GM12878 (cell line): Measurements from ENCODE around the gene HIGD1C. TPM values are rescaled to one million over a fixed set of nuclear protein-coding genes. Genes with fewer than 3 reads are reported as not detected.

Source experiments
- ATAC-seq: fragments of 200-7000 bp; cut with Tn5 transposase; 3 replicates; pipeline ENCODE4 v1.9.1; 2020; ENCODE audit warnings: mild to moderate bottlenecking, moderate library complexity
- BruUV-seq: library from RNA; stranded (reverse); fragments of 400-500 nt; replicated peaks from 2 replicates; lab custom pipeline; 2021; lab: Mats Ljungman, UMichigan
- CTCF ChIA-PET: fragments of 300-600 bp; sonication (Branson Sonifier 250); formaldehyde crosslinking; extraction: SDS; loops from one replicate; lab custom pipeline; 2021; ENCODE audit warnings: inconsistent platforms; lab: Yijun Ruan, JAX
- POLR2A ChIA-PET: fragments of 350-600 bp; formaldehyde crosslinking; extraction: SDS; loops from one replicate; lab custom pipeline; 2021; ENCODE audit warnings: inconsistent platforms; lab: Charles Lee
- RAD21 ChIA-PET: fragments of 300-600 bp; sonication (Branson Sonifier 250); formaldehyde crosslinking; loops from one replicate; lab custom pipeline; 2023; ENCODE audit warnings: antibody characterized with exemption; ENCODE audit not compliant: unreplicated experiment; lab: Charles Lee
- SMC1A ChIA-PET: fragments of 300-600 bp; sonication (Branson Sonifier 250); formaldehyde crosslinking; loops from one replicate; lab custom pipeline; 2023; ENCODE audit not compliant: unreplicated experiment, uncharacterized antibody; lab: Charles Lee
- DNase-seq: peaks from one replicate; pipeline ENCODE4 v3.0.0-alpha.2; 2011; ENCODE audit warnings: low read depth, low spot score
- FAIRE-seq: peaks from 3 replicates; lab custom pipeline; 2011; peaks lifted over from hg19 to GRCh38; lab: Jason Lieb, UNC
- H2AFZ ChIP-seq: 2 replicates; pipeline ENCODE4 v1.6.0; 2011; ENCODE audit warnings: low read depth, low read length, control low read depth; ENCODE audit not compliant: control insufficient read depth
- H3K27ac ChIP-seq: 2 replicates; pipeline ENCODE4 v1.5.1; 2011; ENCODE audit warnings: control low read depth; ENCODE audit not compliant: control insufficient read depth, insufficient read depth
- H3K27me3 ChIP-seq, 2 experiments: replicated peaks in 1 of 2; 2 replicates each; pipeline versions ENCODE4 v1.6.0 to v1.6.1; 2011; ENCODE audit warnings: low read length in 1 of 2; ENCODE audit not compliant: control insufficient read depth in 2 of 2, insufficient read depth in 2 of 2
- H3K36me3 ChIP-seq, 2 experiments: 2 replicates each; pipeline ENCODE4 v1.5.1; 2011; ENCODE audit warnings: low read length in 1 of 2; ENCODE audit not compliant: control insufficient read depth in 2 of 2, insufficient read depth in 2 of 2
- H3K4me1 ChIP-seq: 2 replicates; pipeline ENCODE4 v1.6.1; 2011; ENCODE audit warnings: mild to moderate bottlenecking, low read length, moderate library complexity, mixed read lengths; ENCODE audit not compliant: control insufficient read depth, insufficient read depth
- H3K4me2 ChIP-seq: 2 replicates; pipeline ENCODE4 v1.6.0; 2011; ENCODE audit warnings: control low read depth; ENCODE audit not compliant: control insufficient read depth, insufficient read depth
- H3K4me3 ChIP-seq: fragments of 200-600 bp; sonication (generic); 2 replicates; pipeline ENCODE4 v1.5.1; 2016
- H3K79me2 ChIP-seq: 2 replicates; pipeline ENCODE4 v1.6.0; 2011; ENCODE audit warnings: low read length; ENCODE audit not compliant: control insufficient read depth, insufficient read depth
- H3K9ac ChIP-seq: 2 replicates; pipeline ENCODE4 v1.8.0; 2011; ENCODE audit warnings: low read length, control low read depth, mixed read lengths; ENCODE audit not compliant: control insufficient read depth, insufficient read depth
- H3K9me3 ChIP-seq: replicated peaks from 3 replicates; pipeline ENCODE4 v1.5.1; 2011; ENCODE audit warnings: mild to moderate bottlenecking, low read length; ENCODE audit not compliant: control insufficient read depth, insufficient read depth
- H4K20me1 ChIP-seq: 2 replicates; pipeline ENCODE4 v1.6.0; 2011; ENCODE audit not compliant: control insufficient read depth, insufficient read depth
- BRCA1 ChIP-seq: IDR thresholded peaks from 2 replicates; pipeline ENCODE4 v1.6.1; 2011; ENCODE audit warnings: low read depth, low read length, improper control_type of control experiment
- GATAD2B ChIP-seq: fragments of 450-650 bp; conservative IDR thresholded peaks from 2 replicates; pipeline ENCODE4 v1.6.1; 2017; ENCODE audit warnings: low read depth, mild to moderate bottlenecking, moderate library complexity
- NBN ChIP-seq: fragments of 450-650 bp; IDR thresholded peaks from 2 replicates; pipeline ENCODE4 v1.6.1; 2016
- RCOR1 ChIP-seq: conservative IDR thresholded peaks from 2 replicates; pipeline ENCODE4 v1.6.1; 2012; ENCODE audit warnings: low read depth, low read length, improper control_type of control experiment
- RFX5 ChIP-seq: IDR thresholded peaks from 2 replicates; pipeline ENCODE4 v1.6.1; 2011; ENCODE audit warnings: low read depth, low read length, improper control_type of control experiment
- SREBF1 ChIP-seq: IDR thresholded peaks from 2 replicates; pipeline ENCODE4 v1.6.1; 2012; ENCODE audit warnings: mild to moderate bottlenecking, low read length
- SRF ChIP-seq, 2 experiments: IDR thresholded peaks; 2 replicates each; pipeline ENCODE4 v1.6.1; 2011; ENCODE audit warnings: low read depth in 2 of 2, low read length in 2 of 2, mild to moderate bottlenecking in 1 of 2, moderate library complexity in 1 of 2
- STAT3 ChIP-seq: IDR thresholded peaks from 2 replicates; pipeline ENCODE4 v1.6.1; 2011; ENCODE audit warnings: low read depth, low read length, improper control_type of control experiment
- WGBS: methylation state at CpG from one replicate; pipeline ENCODE4 v1.1.6; 2016; ENCODE audit warnings: low lambda C conversion rate; ENCODE audit not compliant: insufficient replicate concordance, insufficient coverage; ENCODE audit errors: missing lambda C conversion rate; 5-methylcytosine and 5-hydroxymethylcytosine counted together
- in situ Hi-C: fragments of 300-500 bp; cut with MboI; formaldehyde crosslinking; loops from 9 replicates; pipeline ENCODE4 v1.14.3; 2018; ENCODE audit warnings: mixed read lengths
- intact Hi-C: fragments of 100-400 bp; cut with micrococcal nuclease; formaldehyde crosslinking; loops from one replicate; pipeline ENCODE4 v1.14.2; 2022; ENCODE audit not compliant: unreplicated experiment
- polyA plus RNA-seq, 11 experiments: library from polyadenylated mRNA; depleted of rRNA in 4 of 11; unstranded in 6 of 11; stranded (reverse) in 5 of 11; fragments of >200 nt; fragmentation: Nextera tagmentation in 4 of 11; fragmentation: Illumina TruSeq in 1 of 11; extraction: Ambion mirVana in 4 of 11; extraction: Trizol in 1 of 11; gene quantifications; 1 replicate in 1 of 11; 2 replicates in 10 of 11; pipeline versions ENCODE4 v1.2.1 to v1.2.3, GENCODE V29; 2011 to 2016; ENCODE audit warnings: inconsistent platforms in 2 of 11, missing spikeins in 2 of 11, low read depth in 1 of 11
- total RNA-seq, 4 experiments: library from RNA; depleted of rRNA in 3 of 4; stranded (reverse); fragments of >200 nt in 3 of 4; fragmentation: Illumina TruSeq in 1 of 4; extraction: Trizol in 1 of 4; gene quantifications; 2 replicates each; pipeline versions ENCODE4 v1.2.1 to v1.2.3, GENCODE V29; 2013 to 2021
- TF ChIP-seq, protein P1 (sequence below): IDR thresholded peaks from 2 replicates; pipeline ENCODE4 v1.6.1; 2012; ENCODE audit warnings: low read depth, low read length, improper control_type of control experiment
- TF ChIP-seq, protein P2 (sequence below): IDR thresholded peaks from 2 replicates; pipeline ENCODE4 v1.6.1; 2011; ENCODE audit warnings: low read depth, low read length, improper control_type of control experiment, borderline replicate concordance
- TF ChIP-seq, protein P3 (sequence below): fragments of 450-650 bp; conservative IDR thresholded peaks from 2 replicates; pipeline ENCODE4 v1.6.1; 2017; ENCODE audit warnings: mild to moderate bottlenecking, moderate library complexity
- TF ChIP-seq, protein P4 (sequence below): fragments of 450-650 bp; IDR thresholded peaks from 2 replicates; pipeline ENCODE4 v1.6.1; 2014; ENCODE audit warnings: mild to moderate bottlenecking
- TF ChIP-seq, protein P5 (sequence below): fragments of 150-350 bp; IDR thresholded peaks from 2 replicates; pipeline ENCODE4 v1.6.1; 2016; ENCODE audit warnings: low read depth, low read length

HIGD1C gene
- total and polyA plus RNA-seq, 10 of the 15 experiments (the other 5 are each of a cell fraction or from before 2014, with no cell fraction given), result not detected

DNA sequence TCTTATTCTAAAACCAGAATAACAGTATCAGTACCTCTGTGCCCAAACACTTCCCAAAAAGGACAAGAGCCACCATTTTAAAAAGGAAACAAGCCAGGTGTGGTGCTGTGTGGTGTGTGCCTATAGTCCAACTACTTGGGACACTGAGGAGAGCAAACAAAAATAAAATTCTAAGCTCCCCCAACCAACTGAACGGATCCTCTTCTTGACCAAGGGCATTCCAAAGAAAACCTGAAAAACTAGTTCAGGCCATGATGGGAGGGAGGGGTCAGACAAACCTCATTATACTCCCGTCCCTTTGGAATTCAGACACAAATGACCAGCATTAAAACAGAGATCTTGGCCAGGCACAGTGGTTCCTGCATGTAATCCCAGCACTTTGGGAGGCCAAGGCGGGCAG is 53.3 kb downstream of the HIGD1C start:
- in situ Hi-C loops (no loop called here), intact Hi-C loops (no loop called here)
- SMC1A ChIA-PET, result interaction anchor here (1.2 kb wide), 1 partner anchor 18 kb away, joined by 7 read pairs; no protein-coding TSS in a partner anchor
- BruUV-seq, result no TSS peak
- Histone ChIP-seq H3K4me1 (no peaks in the 10 kb centered on the region; the same call in 1 of the 2 replicates), H3K79me2 (no peaks in the 10 kb centered on the region; the same call in 1 of the 2 replicates), H3K9ac (no peak overlapping the region), H2AFZ (no peak overlapping the region), H3K9me3 (no peaks in the 10 kb centered on the region), H4K20me1 (no peaks in the 10 kb centered on the region), H3K4me3 (no peak overlapping the region), H3K27ac (no peak overlapping the region), H3K36me3 (peaks cover 2 to 8% of the 10 kb centered on the region in 2 experiments), H3K4me2 (no peak overlapping the region), H3K27me3 (no peaks in the 10 kb centered on the region)
- ATAC-seq, result no peak
- no peak for FAIRE-seq
- RAD21 ChIA-PET, result no interaction called here
- TF ChIP-seq SREBF1 (no peak), RFX5 (no peak), GATAD2B (no peak), RCOR1 (no peak), STAT3 (no peak), BRCA1 (no peak), SRF (IDR thresholded peaks at IDR 0.05; ENCODE audit: low read depth in 2 of 2, low read length in 2 of 2) (no peak), NBN (no peak)
- TF ChIP-seq, protein P1, sequence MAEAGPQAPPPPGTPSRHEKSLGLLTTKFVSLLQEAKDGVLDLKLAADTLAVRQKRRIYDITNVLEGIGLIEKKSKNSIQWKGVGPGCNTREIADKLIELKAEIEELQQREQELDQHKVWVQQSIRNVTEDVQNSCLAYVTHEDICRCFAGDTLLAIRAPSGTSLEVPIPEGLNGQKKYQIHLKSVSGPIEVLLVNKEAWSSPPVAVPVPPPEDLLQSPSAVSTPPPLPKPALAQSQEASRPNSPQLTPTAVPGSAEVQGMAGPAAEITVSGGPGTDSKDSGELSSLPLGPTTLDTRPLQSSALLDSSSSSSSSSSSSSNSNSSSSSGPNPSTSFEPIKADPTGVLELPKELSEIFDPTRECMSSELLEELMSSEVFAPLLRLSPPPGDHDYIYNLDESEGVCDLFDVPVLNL, result no peak
- TF ChIP-seq, protein P2, sequence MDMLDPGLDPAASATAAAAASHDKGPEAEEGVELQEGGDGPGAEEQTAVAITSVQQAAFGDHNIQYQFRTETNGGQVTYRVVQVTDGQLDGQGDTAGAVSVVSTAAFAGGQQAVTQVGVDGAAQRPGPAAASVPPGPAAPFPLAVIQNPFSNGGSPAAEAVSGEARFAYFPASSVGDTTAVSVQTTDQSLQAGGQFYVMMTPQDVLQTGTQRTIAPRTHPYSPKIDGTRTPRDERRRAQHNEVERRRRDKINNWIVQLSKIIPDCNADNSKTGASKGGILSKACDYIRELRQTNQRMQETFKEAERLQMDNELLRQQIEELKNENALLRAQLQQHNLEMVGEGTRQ, result no peak
- TF ChIP-seq, protein P3, sequence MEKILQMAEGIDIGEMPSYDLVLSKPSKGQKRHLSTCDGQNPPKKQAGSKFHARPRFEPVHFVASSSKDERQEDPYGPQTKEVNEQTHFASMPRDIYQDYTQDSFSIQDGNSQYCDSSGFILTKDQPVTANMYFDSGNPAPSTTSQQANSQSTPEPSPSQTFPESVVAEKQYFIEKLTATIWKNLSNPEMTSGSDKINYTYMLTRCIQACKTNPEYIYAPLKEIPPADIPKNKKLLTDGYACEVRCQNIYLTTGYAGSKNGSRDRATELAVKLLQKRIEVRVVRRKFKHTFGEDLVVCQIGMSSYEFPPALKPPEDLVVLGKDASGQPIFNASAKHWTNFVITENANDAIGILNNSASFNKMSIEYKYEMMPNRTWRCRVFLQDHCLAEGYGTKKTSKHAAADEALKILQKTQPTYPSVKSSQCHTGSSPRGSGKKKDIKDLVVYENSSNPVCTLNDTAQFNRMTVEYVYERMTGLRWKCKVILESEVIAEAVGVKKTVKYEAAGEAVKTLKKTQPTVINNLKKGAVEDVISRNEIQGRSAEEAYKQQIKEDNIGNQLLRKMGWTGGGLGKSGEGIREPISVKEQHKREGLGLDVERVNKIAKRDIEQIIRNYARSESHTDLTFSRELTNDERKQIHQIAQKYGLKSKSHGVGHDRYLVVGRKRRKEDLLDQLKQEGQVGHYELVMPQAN, result no peak
- TF ChIP-seq, protein P4, sequence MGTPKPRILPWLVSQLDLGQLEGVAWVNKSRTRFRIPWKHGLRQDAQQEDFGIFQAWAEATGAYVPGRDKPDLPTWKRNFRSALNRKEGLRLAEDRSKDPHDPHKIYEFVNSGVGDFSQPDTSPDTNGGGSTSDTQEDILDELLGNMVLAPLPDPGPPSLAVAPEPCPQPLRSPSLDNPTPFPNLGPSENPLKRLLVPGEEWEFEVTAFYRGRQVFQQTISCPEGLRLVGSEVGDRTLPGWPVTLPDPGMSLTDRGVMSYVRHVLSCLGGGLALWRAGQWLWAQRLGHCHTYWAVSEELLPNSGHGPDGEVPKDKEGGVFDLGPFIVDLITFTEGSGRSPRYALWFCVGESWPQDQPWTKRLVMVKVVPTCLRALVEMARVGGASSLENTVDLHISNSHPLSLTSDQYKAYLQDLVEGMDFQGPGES, result no peak
- TF ChIP-seq, protein P5, sequence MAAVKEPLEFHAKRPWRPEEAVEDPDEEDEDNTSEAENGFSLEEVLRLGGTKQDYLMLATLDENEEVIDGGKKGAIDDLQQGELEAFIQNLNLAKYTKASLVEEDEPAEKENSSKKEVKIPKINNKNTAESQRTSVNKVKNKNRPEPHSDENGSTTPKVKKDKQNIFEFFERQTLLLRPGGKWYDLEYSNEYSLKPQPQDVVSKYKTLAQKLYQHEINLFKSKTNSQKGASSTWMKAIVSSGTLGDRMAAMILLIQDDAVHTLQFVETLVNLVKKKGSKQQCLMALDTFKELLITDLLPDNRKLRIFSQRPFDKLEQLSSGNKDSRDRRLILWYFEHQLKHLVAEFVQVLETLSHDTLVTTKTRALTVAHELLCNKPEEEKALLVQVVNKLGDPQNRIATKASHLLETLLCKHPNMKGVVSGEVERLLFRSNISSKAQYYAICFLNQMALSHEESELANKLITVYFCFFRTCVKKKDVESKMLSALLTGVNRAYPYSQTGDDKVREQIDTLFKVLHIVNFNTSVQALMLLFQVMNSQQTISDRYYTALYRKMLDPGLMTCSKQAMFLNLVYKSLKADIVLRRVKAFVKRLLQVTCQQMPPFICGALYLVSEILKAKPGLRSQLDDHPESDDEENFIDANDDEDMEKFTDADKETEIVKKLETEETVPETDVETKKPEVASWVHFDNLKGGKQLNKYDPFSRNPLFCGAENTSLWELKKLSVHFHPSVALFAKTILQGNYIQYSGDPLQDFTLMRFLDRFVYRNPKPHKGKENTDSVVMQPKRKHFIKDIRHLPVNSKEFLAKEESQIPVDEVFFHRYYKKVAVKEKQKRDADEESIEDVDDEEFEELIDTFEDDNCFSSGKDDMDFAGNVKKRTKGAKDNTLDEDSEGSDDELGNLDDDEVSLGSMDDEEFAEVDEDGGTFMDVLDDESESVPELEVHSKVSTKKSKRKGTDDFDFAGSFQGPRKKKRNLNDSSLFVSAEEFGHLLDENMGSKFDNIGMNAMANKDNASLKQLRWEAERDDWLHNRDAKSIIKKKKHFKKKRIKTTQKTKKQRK, result no peak
- no peak for DNase-seq
- POLR2A ChIA-PET, result no interaction called here
- WGBS, result 95% methylated on average over 3 of the region's 3 CpGs
- CTCF ChIA-PET, result no interaction called here
